Liver (tissue), 9 donors: ENCODE data around the gene TNK1. TPM values are rescaled to one million over a fixed set of nuclear protein-coding genes. Genes with fewer than 3 reads are reported as not detected.

Source experiments
- DNase-seq: peaks from one replicate; pipeline ENCODE4 v3.0.0-alpha.2; 2017; ENCODE audit warnings: low spot score
- H3K27ac ChIP-seq, 2 donors: one replicate each; pipeline ENCODE4 v1.7.0; 2013; ENCODE audit warnings: inconsistent platforms in 2 of 2, low read length in 2 of 2, control low read depth in 1 of 2, low read depth in 1 of 2, mild to moderate bottlenecking in 1 of 2
- H3K27me3 ChIP-seq, 4 donors: one replicate each; pipeline versions ENCODE4 v1.6.1 to v1.7.0; 2013; ENCODE audit warnings: low read length in 3 of 4, inconsistent platforms in 1 of 4, mild to moderate bottlenecking in 1 of 4, moderate library complexity in 1 of 4; ENCODE audit not compliant: control insufficient read depth in 4 of 4, insufficient read depth in 4 of 4
- H3K36me3 ChIP-seq, 4 donors: one replicate each; pipeline versions ENCODE4 v1.6.1 to v1.7.0; 2013; ENCODE audit warnings: low read length in 3 of 4, mild to moderate bottlenecking in 3 of 4, low read depth in 1 of 4, moderate library complexity in 1 of 4; ENCODE audit not compliant: control insufficient read depth in 4 of 4, insufficient read depth in 3 of 4
- H3K4me1 ChIP-seq, 4 donors: one replicate each; pipeline versions ENCODE4 v1.6.1 to v1.7.0; 2013; ENCODE audit warnings: low read length in 3 of 4, mild to moderate bottlenecking in 3 of 4, moderate library complexity in 1 of 4; ENCODE audit not compliant: control insufficient read depth in 4 of 4, insufficient read depth in 4 of 4
- H3K4me3 ChIP-seq, 3 donors: one replicate each; pipeline versions ENCODE4 v1.6.1 to v1.7.0; 2013; ENCODE audit warnings: low read length in 3 of 3, control low read depth in 1 of 3, low read depth in 1 of 3, mild to moderate bottlenecking in 1 of 3
- H3K9ac ChIP-seq, 2 donors: one replicate each; pipeline ENCODE4 v1.7.0; 2013; ENCODE audit warnings: low read length in 2 of 2, mild to moderate bottlenecking in 2 of 2, moderate library complexity in 2 of 2, control low read depth in 1 of 2, low read depth in 1 of 2
- H3K9me3 ChIP-seq, 4 donors: one replicate each; pipeline versions ENCODE4 v1.6.1 to v1.7.0; 2013; ENCODE audit warnings: low read length in 3 of 4; ENCODE audit not compliant: control insufficient read depth in 4 of 4
- EGR1 ChIP-seq, 2 donors: IDR thresholded peaks; 2 replicates each; pipeline ENCODE4 v1.6.1; 2016 to 2018; ENCODE audit warnings: antibody characterized with exemption in 2 of 2, low read depth in 2 of 2
- FOXA1 ChIP-seq: IDR thresholded peaks from 2 replicates; pipeline ENCODE4 v1.6.1; 2016; ENCODE audit warnings: antibody characterized with exemption
- FOXA2 ChIP-seq: IDR thresholded peaks from 2 replicates; pipeline ENCODE4 v1.6.1; 2016; ENCODE audit warnings: antibody characterized with exemption
- GABPA ChIP-seq, 2 donors: IDR thresholded peaks in 1 of 2; conservative IDR thresholded peaks in 1 of 2; 2 replicates each; pipeline ENCODE4 v1.6.1; 2016; ENCODE audit warnings: antibody characterized with exemption in 2 of 2, mild to moderate bottlenecking in 1 of 2, moderate library complexity in 1 of 2
- HNF4A ChIP-seq, 2 donors: conservative IDR thresholded peaks; 2 replicates each; pipeline ENCODE4 v1.6.1; 2016; ENCODE audit warnings: antibody characterized with exemption in 2 of 2, mild to moderate bottlenecking in 2 of 2
- HNF4G ChIP-seq: IDR thresholded peaks from 2 replicates; pipeline ENCODE4 v1.6.1; 2016; ENCODE audit warnings: antibody characterized with exemption
- JUND ChIP-seq, 2 donors: IDR thresholded peaks; 2 replicates each; pipeline ENCODE4 v1.6.1; 2016; ENCODE audit warnings: antibody characterized with exemption in 2 of 2
- NR2F2 ChIP-seq: IDR thresholded peaks from 2 replicates; pipeline ENCODE4 v1.6.1; 2016; ENCODE audit warnings: antibody characterized with exemption
- RAD21 ChIP-seq, 2 donors: IDR thresholded peaks; 2 replicates each; pipeline ENCODE4 v1.6.1; 2016; ENCODE audit warnings: antibody characterized with exemption in 2 of 2, mild to moderate bottlenecking in 2 of 2
- RXRA ChIP-seq, 2 donors: IDR thresholded peaks; 2 replicates each; pipeline ENCODE4 v1.6.1; 2017 to 2018; ENCODE audit warnings: antibody characterized with exemption in 2 of 2, mild to moderate bottlenecking in 1 of 2
- TAF1 ChIP-seq: conservative IDR thresholded peaks from 2 replicates; pipeline ENCODE4 v1.6.1; 2016; ENCODE audit warnings: antibody characterized with exemption, mild to moderate bottlenecking
- YY1 ChIP-seq: IDR thresholded peaks from 2 replicates; pipeline ENCODE4 v1.6.1; 2016; ENCODE audit warnings: antibody characterized with exemption, mild to moderate bottlenecking
- WGBS: extraction: QIAGEN DNeasy Blood & Tissue Kit; methylation state at CpG from one replicate; pipeline ENCODE4 v1.1.7; 2013; 5-methylcytosine and 5-hydroxymethylcytosine counted together
- polyA plus RNA-seq, 2 donors: library from polyadenylated mRNA; stranded (reverse) in 1 of 2; unstranded in 1 of 2; fragments of 200-250 nt in 1 of 2; fragments of >200 nt in 1 of 2; fragmentation: Nextera tagmentation in 1 of 2; extraction: Ambion mirVana in 1 of 2; gene quantifications; one replicate each; pipeline versions ENCODE4 v1.2.1 to v1.2.3, GENCODE V29; 2013 to 2015
- total RNA-seq, 2 donors: library from RNA; depleted of rRNA; stranded (reverse); fragments of >200 nt; gene quantifications; one replicate each; pipeline ENCODE4 v1.2.3, GENCODE V29; 2014
- TF ChIP-seq, protein P1 (sequence below): IDR thresholded peaks from 2 replicates; pipeline ENCODE4 v1.6.1; 2016; ENCODE audit warnings: antibody characterized with exemption
- TF ChIP-seq, protein P2 (sequence below): IDR thresholded peaks from 2 replicates; pipeline ENCODE4 v1.6.1; 2016; ENCODE audit warnings: antibody characterized with exemption
- donor health status: healthy.
- donor health status: healthy.
- donor health status: healthy.
- donor health status: healthy.
- donor health status: healthy.

TNK1 gene
- total and polyA plus RNA-seq, 4 donors: 0.05 to 3.5 (median 2.5) TPM

GRCh38 chr17:7417056-7417655 is 36.3 kb downstream of the TNK1 start:
- Histone ChIP-seq H3K9ac (no peak overlapping the region), H3K36me3 (no peaks in the 10 kb centered on the region), H3K27me3 (no peaks in the 10 kb centered on the region), H3K4me3 (no peak overlapping the region), H3K4me1 (no peaks in the 10 kb centered on the region), H3K27ac (no peak overlapping the region), H3K9me3 (no peaks in the 10 kb centered on the region)
- no peak for DNase-seq
- 96% methylated on average over 54 of the region's 54 CpGs for WGBS
- no peak for TF ChIP-seq FOXA2
- TF ChIP-seq, protein P1, sequence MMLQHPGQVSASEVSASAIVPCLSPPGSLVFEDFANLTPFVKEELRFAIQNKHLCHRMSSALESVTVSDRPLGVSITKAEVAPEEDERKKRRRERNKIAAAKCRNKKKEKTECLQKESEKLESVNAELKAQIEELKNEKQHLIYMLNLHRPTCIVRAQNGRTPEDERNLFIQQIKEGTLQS: no peak
- TF ChIP-seq TAF1: no peak
- no peak for TF ChIP-seq NR2F2
- no peak for TF ChIP-seq HNF4G
- no peak for TF ChIP-seq RAD21 (IDR thresholded peaks at IDR 0.05)
- TF ChIP-seq, protein P2, sequence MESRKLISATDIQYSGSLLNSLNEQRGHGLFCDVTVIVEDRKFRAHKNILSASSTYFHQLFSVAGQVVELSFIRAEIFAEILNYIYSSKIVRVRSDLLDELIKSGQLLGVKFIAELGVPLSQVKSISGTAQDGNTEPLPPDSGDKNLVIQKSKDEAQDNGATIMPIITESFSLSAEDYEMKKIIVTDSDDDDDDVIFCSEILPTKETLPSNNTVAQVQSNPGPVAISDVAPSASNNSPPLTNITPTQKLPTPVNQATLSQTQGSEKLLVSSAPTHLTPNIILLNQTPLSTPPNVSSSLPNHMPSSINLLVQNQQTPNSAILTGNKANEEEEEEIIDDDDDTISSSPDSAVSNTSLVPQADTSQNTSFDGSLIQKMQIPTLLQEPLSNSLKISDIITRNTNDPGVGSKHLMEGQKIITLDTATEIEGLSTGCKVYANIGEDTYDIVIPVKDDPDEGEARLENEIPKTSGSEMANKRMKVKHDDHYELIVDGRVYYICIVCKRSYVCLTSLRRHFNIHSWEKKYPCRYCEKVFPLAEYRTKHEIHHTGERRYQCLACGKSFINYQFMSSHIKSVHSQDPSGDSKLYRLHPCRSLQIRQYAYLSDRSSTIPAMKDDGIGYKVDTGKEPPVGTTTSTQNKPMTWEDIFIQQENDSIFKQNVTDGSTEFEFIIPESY: no peak
- no peak for TF ChIP-seq FOXA1
- no peak for TF ChIP-seq EGR1 (IDR thresholded peaks at IDR 0.05; ENCODE audit: low read depth in 2 of 2)

DNA sequence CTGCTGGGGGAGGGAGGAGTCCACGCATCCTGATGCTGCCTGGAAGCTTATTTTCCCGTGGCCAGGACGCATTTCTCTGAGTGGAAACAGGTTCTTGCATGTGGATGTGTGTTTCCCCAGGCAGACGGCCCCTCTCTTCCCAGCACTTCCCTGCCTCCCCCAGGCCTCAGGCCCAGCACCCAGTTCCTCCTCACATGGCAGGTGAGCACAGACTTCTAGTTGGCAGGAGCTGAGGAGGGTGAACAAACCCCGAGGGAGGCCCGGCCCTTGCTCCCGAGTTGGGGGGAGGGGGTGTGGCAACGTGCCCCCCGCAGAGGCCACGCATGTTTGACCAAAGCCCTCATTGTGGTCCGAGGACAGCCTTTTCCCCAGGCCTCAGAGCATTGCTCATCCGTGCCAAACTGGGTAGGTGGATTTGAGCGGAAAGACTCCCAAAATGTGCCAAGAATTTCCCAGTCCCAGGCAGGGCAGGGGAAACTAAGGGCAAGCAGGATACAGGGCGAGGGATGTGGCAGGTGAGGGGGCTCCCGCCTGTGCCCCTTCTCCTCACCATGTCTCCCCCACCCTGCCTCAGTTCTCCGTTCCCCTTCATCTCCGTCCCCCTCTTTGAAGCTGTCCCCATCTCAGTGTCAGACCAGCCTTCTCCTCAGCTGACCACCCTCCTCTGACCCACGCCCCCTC is 37.7 kb downstream of the TNK1 start:
- Histone ChIP-seq H3K4me1 (no peaks in the 10 kb centered on the region), H3K36me3 (no peaks in the 10 kb centered on the region), H3K4me3 (no peak overlapping the region), H3K9me3 (no peaks in the 10 kb centered on the region), H3K27ac (no peak overlapping the region), H3K27me3 (no peaks in the 10 kb centered on the region), H3K9ac (no peak overlapping the region)
- DNase-seq: no peak
- 75% methylated on average over 18 of the region's 18 CpGs for WGBS
- TF ChIP-seq EGR1 (IDR thresholded peaks at IDR 0.05; ENCODE audit: low read depth in 2 of 2): no peak

DNA sequence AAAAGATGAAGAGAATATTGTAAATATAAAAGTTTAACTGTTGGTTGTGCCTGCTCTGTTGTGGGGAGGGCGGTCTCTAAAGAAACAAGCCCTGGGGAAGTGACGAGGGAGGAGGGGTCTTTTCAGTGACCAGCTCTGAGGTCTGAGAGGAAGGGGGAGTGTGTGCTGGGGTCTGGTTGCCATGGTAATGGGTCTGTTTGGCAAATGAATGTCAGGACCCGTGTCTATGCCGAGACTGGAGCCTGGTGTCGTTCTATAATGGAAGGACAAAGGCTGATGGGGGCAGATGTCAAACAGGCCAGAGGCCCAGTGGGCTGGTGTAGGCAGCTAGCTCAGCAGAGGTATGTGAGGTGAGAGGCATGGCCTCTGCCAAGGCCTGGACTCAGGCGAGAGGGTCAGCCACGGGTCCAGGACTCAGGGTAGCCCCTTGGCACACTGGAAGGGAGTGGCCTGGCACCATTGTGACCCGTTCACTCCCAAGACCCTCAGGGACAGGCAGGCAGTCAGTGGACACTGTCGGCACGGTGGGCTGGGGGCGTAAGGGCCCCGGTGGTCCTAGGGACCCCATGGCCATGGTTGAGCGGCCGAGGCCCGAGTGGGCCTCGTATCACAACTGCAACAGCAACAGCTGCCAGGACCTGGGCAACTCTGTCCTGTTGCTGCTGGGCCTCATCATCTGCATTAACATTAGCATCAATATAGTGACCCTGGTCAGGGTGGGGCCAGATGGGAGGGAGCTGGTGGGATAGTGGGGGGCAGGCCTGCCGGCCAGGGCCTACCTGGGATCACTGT is 39.1 kb downstream of the TNK1 start, which contains the start of gene SPEM1:
Gene SPEM1 (plus strand): TSS at position 506 of the 792 bp plus-strand sequence. CDS start 61 bp downstream, at position 567.
- Histone ChIP-seq H3K4me1 (no peaks in the 10 kb centered on the region), H3K27me3 (no peaks in the 10 kb centered on the region), H3K36me3 (no peaks in the 10 kb centered on the region), H3K9ac (no peak within 1 kb of the TSS), H3K4me3 (no peak within 1 kb of the TSS), H3K9me3 (no peaks in the 10 kb centered on the region), H3K27ac (no peak within 1 kb of the TSS)
- TF ChIP-seq, protein P1: no peak
- no peak for TF ChIP-seq NR2F2
- TF ChIP-seq YY1: no peak
- no peak for TF ChIP-seq GABPA (IDR thresholded peaks at IDR 0.05 in 1 of 2, conservative IDR thresholded peaks at IDR 0.05 in 1 of 2)
- TF ChIP-seq HNF4G: no peak
- no peak for TF ChIP-seq FOXA2
- no peak for TF ChIP-seq EGR1 (IDR thresholded peaks at IDR 0.05; ENCODE audit: low read depth in 2 of 2)
- TF ChIP-seq HNF4A (conservative IDR thresholded peaks at IDR 0.05): no peak
- TF ChIP-seq JUND (IDR thresholded peaks at IDR 0.05): no peak
- TF ChIP-seq RXRA (IDR thresholded peaks at IDR 0.05): no peak
- no peak for TF ChIP-seq TAF1
- no peak for TF ChIP-seq RAD21 (IDR thresholded peaks at IDR 0.05)
- WGBS: 85% methylated on average over 17 of the region's 17 CpGs
- DNase-seq: no peak
